ENCODE measurements around the gene WDR48.
A peak's percentile ranks its signal among the peaks of the same experiment; 100 is the strongest.

The WDR48 gene

GRCh38 chr3:39127269-39127907, 75.6 kb downstream of the WDR48 start:
- Histone ChIP-seq H3K9ac (ENCODE audit: low read depth, low read length) (no peak overlapping the region), H3K79me2 (ENCODE audit: insufficient read depth, low read length) (no peaks in the 10 kb centered on the region), H3K27me3 (ENCODE audit: insufficient read depth, low read length, poor library complexity) (no peaks in the 10 kb centered on the region), H4K20me1 (ENCODE audit: insufficient read depth, low read length) (no peaks in the 10 kb centered on the region), H2AFZ (ENCODE audit: low read depth, low read length) (no peak overlapping the region), H3K36me3 (ENCODE audit: insufficient read depth, low read length) (no peaks in the 10 kb centered on the region), H3K27ac (ENCODE audit: low read length) (no peak overlapping the region), H3K4me1 (ENCODE audit: insufficient read depth, low read length) (0 out of 2 replicates have a peak, but pooled peaks cover 7% of the 10 kb centered on the region), H3K4me3 (ENCODE audit: low read depth in 1 of 2, low read length in 2 of 2) (no peak overlapping the region), H3K9me3 (ENCODE audit: insufficient read depth, low read length, severe bottlenecking) (no peaks in the 10 kb centered on the region), H3K4me2 (ENCODE audit: insufficient read depth, low read length) (no peak overlapping the region)
- TF ChIP-seq CTCF (IDR thresholded peaks at IDR 0.05; ENCODE audit: borderline replicate concordance, extremely low read depth, low read length, poor library complexity, severe bottlenecking) (no peak), EZH2 (IDR thresholded peaks at IDR 0.05; ENCODE audit: borderline replicate concordance, low read depth, low read length, severe bottlenecking) (no peak)
- DNase-seq (no peak), ATAC-seq (ENCODE audit: insufficient read depth, low read depth) (no peak)

GRCh38 chr3:39127908-39128304, 76.1 kb downstream of the WDR48 start:
- no peaks in the 10 kb centered on the region for H3K27me3 ChIP-seq (ENCODE audit: insufficient read depth, low read length, poor library complexity)
- peak; percentile 53; the same call in 2 of the 3 replicates for ATAC-seq (ENCODE audit: insufficient read depth, low read depth)
- TF ChIP-seq EZH2 (IDR thresholded peaks at IDR 0.05; ENCODE audit: borderline replicate concordance, low read depth, low read length, severe bottlenecking) (no peak), CTCF (IDR thresholded peaks at IDR 0.05; ENCODE audit: borderline replicate concordance, extremely low read depth, low read length, poor library complexity, severe bottlenecking) (no peak)
- DNase-seq: no peak
- no peak overlapping the region for H2AFZ ChIP-seq (ENCODE audit: low read depth, low read length)
- no peaks in the 10 kb centered on the region for H3K36me3 ChIP-seq (ENCODE audit: insufficient read depth, low read length)
- H3K27ac ChIP-seq (ENCODE audit: low read length): no peak overlapping the region
- H3K79me2 ChIP-seq (ENCODE audit: insufficient read depth, low read length): no peaks in the 10 kb centered on the region
- H4K20me1 ChIP-seq (ENCODE audit: insufficient read depth, low read length): no peaks in the 10 kb centered on the region
- no peak overlapping the region for H3K9ac ChIP-seq (ENCODE audit: low read depth, low read length)
- 0 out of 2 replicates have a peak, but pooled peaks cover 7% of the 10 kb centered on the region for H3K4me1 ChIP-seq (ENCODE audit: insufficient read depth, low read length)
- no peak overlapping the region for H3K4me3 ChIP-seq (ENCODE audit: low read depth in 1 of 2, low read length in 2 of 2)
- H3K9me3 ChIP-seq (ENCODE audit: insufficient read depth, low read length, severe bottlenecking): no peaks in the 10 kb centered on the region
- no peak overlapping the region for H3K4me2 ChIP-seq (ENCODE audit: insufficient read depth, low read length)

GRCh38 chr3:39128951-39129350, 77.1 kb downstream of the WDR48 start:
- Histone ChIP-seq H3K9ac (ENCODE audit: low read depth, low read length) (no peak overlapping the region), H3K4me2 (ENCODE audit: insufficient read depth, low read length) (no peak overlapping the region), H3K36me3 (ENCODE audit: insufficient read depth, low read length) (no peaks in the 10 kb centered on the region), H3K27ac (ENCODE audit: low read length) (no peak overlapping the region), H3K4me3 (ENCODE audit: low read depth in 1 of 2, low read length in 2 of 2) (no peak overlapping the region), H3K9me3 (ENCODE audit: insufficient read depth, low read length, severe bottlenecking) (no peaks in the 10 kb centered on the region), H2AFZ (ENCODE audit: low read depth, low read length) (no peak overlapping the region), H3K4me1 (ENCODE audit: insufficient read depth, low read length) (0 out of 2 replicates have a peak, but pooled peaks cover 7% of the 10 kb centered on the region), H3K27me3 (ENCODE audit: insufficient read depth, low read length, poor library complexity) (no peaks in the 10 kb centered on the region), H4K20me1 (ENCODE audit: insufficient read depth, low read length) (no peaks in the 10 kb centered on the region), H3K79me2 (ENCODE audit: insufficient read depth, low read length) (no peaks in the 10 kb centered on the region)
- TF ChIP-seq EZH2 (IDR thresholded peaks at IDR 0.05; ENCODE audit: borderline replicate concordance, low read depth, low read length, severe bottlenecking): no peak
- TF ChIP-seq CTCF (IDR thresholded peaks at IDR 0.05; ENCODE audit: borderline replicate concordance, extremely low read depth, low read length, poor library complexity, severe bottlenecking): no peak
- ATAC-seq (ENCODE audit: insufficient read depth, low read depth) (no peak), DNase-seq (no peak)
